Osteocyte (in vitro differentiated cells): ENCODE measurements around the gene RPL10. TPM values are rescaled to one million over a fixed set of nuclear protein-coding genes. Genes with fewer than 3 reads are reported as not detected.

ENCODE experiments used
- DNase-seq: peaks from one replicate; pipeline ENCODE4 v3.0.0; 2021; ENCODE audit warnings: mixed read lengths; ENCODE audit not compliant: unreplicated experiment; ENCODE audit errors: extremely low spot score
- H3K27ac Mint-ChIP-seq: one replicate; pipeline ENCODE4 v1.8.0; 2021; ENCODE audit warnings: mild to moderate bottlenecking, mixed read lengths; ENCODE audit not compliant: unreplicated experiment
- H3K27me3 Mint-ChIP-seq: one replicate; pipeline ENCODE4 v1.8.0; 2021; ENCODE audit warnings: mixed read lengths; ENCODE audit not compliant: unreplicated experiment
- H3K36me3 Mint-ChIP-seq: one replicate; pipeline ENCODE4 v1.8.0; 2021; ENCODE audit warnings: mixed read lengths; ENCODE audit not compliant: unreplicated experiment
- H3K4me1 Mint-ChIP-seq: one replicate; pipeline ENCODE4 v1.8.0; 2021; ENCODE audit warnings: mixed read lengths; ENCODE audit not compliant: unreplicated experiment
- H3K4me3 Mint-ChIP-seq: one replicate; pipeline ENCODE4 v1.8.0; 2021; ENCODE audit warnings: mild to moderate bottlenecking, moderate library complexity, mixed read lengths; ENCODE audit not compliant: unreplicated experiment
- H3K9me3 Mint-ChIP-seq: one replicate; pipeline ENCODE4 v1.8.0; 2021; ENCODE audit warnings: mixed read lengths; ENCODE audit not compliant: unreplicated experiment
- total RNA-seq: library from RNA; stranded (reverse); gene quantifications from 2 replicates; pipeline ENCODE4 v1.2.1, GENCODE V29; 2021
- TF ChIP-seq, protein P1 (sequence below): fragments of 200-600 bp; sonication (generic); IDR thresholded peaks from 2 replicates; pipeline ENCODE4 v1.5.0; 2021; ENCODE audit warnings: antibody characterized with exemption, mild to moderate bottlenecking, moderate library complexity

The RPL10 gene
- total RNA-seq, 1 donor from 2014 or later = 2,857 TPM

GRCh38 chrX:154430916-154431315 is 32.7 kb downstream of the RPL10 start:
- Mint-ChIP-seq H3K9me3 (peaks cover 4% of the 10 kb centered on the region), H3K27ac (no peak overlapping the region), H3K4me3 (no peak overlapping the region), H3K36me3 (no peaks in the 10 kb centered on the region), H3K4me1 (peaks cover 20% of the 10 kb centered on the region), H3K27me3 (no peaks in the 10 kb centered on the region)
- TF ChIP-seq, protein P1, sequence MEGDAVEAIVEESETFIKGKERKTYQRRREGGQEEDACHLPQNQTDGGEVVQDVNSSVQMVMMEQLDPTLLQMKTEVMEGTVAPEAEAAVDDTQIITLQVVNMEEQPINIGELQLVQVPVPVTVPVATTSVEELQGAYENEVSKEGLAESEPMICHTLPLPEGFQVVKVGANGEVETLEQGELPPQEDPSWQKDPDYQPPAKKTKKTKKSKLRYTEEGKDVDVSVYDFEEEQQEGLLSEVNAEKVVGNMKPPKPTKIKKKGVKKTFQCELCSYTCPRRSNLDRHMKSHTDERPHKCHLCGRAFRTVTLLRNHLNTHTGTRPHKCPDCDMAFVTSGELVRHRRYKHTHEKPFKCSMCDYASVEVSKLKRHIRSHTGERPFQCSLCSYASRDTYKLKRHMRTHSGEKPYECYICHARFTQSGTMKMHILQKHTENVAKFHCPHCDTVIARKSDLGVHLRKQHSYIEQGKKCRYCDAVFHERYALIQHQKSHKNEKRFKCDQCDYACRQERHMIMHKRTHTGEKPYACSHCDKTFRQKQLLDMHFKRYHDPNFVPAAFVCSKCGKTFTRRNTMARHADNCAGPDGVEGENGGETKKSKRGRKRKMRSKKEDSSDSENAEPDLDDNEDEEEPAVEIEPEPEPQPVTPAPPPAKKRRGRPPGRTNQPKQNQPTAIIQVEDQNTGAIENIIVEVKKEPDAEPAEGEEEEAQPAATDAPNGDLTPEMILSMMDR = no peak
- no peak for DNase-seq

DNA sequence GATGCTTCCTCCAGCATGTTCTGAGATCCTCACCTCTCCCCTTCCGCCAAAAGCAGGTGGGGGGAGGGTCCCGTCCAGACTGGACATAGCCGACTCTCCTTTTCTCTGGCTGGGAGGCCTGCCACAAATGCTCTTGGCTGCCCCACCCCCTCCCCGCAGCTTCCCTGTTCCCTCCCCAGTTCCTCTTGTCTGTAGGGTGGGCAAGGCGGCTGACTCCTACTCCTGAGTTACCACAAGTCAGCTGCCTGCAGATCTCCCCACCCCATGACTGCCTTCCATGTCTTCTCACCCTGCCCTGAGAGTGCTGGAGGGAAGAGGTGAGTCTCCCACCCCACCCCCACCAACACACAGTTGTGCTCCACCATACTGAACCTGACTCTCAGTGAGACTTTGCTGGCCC is 33.2 kb downstream of the RPL10 start:
- H3K36me3 Mint-ChIP-seq = no peaks in the 10 kb centered on the region
- no peak overlapping the region for H3K27ac Mint-ChIP-seq
- H3K4me3 Mint-ChIP-seq = no peak overlapping the region

DNA sequence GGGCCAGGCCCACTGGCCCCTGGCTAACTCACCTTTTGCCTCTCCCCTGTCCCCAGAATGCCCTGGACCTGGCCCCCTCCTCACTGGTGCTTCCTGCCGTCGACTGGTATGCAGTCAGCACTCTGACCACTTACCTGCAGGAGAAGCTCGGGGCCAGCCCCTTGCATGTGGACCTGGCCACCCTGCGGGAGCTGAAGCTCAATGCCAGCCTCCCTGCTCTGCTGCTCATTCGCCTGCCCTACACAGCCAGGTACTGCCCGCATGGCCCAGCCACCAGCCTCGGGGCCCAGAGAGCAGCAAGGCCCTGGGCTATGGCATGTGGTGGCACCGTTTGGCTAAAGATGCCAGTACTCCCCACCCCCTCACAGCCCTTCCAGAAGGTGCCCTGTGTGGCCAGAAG is 34.0 kb downstream of the RPL10 start:
- Mint-ChIP-seq H3K9me3 (peaks cover 4% of the 10 kb centered on the region), H3K27me3 (no peaks in the 10 kb centered on the region)

More for the DNA sequence above, 33.2 kb downstream of the RPL10 start:
- no peak for DNase-seq
- Mint-ChIP-seq H3K9me3 (peaks cover 4% of the 10 kb centered on the region), H3K4me1 (peaks cover 22% of the 10 kb centered on the region), H3K27me3 (no peaks in the 10 kb centered on the region)
- TF ChIP-seq, protein P1 = no peak

GRCh38 chrX:154433605-154434004 is 35.4 kb downstream of the RPL10 start:
- Mint-ChIP-seq H3K27ac (no peak overlapping the region), H3K9me3 (peaks cover 4% of the 10 kb centered on the region), H3K4me3 (no peak overlapping the region), H3K36me3 (no peaks in the 10 kb centered on the region), H3K4me1 (peaks cover 22% of the 10 kb centered on the region), H3K27me3 (no peaks in the 10 kb centered on the region)
- no peak for DNase-seq
- TF ChIP-seq, protein P1 = no peak

More for the DNA sequence above, 34.0 kb downstream of the RPL10 start:
- H3K4me1 Mint-ChIP-seq = peaks cover 23% of the 10 kb centered on the region
- H3K4me3 Mint-ChIP-seq = no peak overlapping the region
- TF ChIP-seq, protein P1 = no peak
- no peak for DNase-seq
- H3K27ac Mint-ChIP-seq = no peak overlapping the region
- H3K36me3 Mint-ChIP-seq = no peaks in the 10 kb centered on the region

- Mint-ChIP-seq H3K4me3 (no peak overlapping the region), H3K27ac (no peak overlapping the region), H3K27me3 (no peaks in the 10 kb centered on the region), H3K36me3 (no peaks in the 10 kb centered on the region), H3K9me3 (peaks cover 4% of the 10 kb centered on the region), H3K4me1 (peaks cover 16% of the 10 kb centered on the region)
- no peak for DNase-seq
- TF ChIP-seq, protein P1 = no peak
These were observed 36.4 kb downstream of the RPL10 start for GRCh38 chrX:154434394-154435168.
